ENCODE measurements around the gene GAREM2.
A peak's percentile ranks its signal among the peaks of the same experiment; 100 is the strongest.

Gene GAREM2

DNA sequence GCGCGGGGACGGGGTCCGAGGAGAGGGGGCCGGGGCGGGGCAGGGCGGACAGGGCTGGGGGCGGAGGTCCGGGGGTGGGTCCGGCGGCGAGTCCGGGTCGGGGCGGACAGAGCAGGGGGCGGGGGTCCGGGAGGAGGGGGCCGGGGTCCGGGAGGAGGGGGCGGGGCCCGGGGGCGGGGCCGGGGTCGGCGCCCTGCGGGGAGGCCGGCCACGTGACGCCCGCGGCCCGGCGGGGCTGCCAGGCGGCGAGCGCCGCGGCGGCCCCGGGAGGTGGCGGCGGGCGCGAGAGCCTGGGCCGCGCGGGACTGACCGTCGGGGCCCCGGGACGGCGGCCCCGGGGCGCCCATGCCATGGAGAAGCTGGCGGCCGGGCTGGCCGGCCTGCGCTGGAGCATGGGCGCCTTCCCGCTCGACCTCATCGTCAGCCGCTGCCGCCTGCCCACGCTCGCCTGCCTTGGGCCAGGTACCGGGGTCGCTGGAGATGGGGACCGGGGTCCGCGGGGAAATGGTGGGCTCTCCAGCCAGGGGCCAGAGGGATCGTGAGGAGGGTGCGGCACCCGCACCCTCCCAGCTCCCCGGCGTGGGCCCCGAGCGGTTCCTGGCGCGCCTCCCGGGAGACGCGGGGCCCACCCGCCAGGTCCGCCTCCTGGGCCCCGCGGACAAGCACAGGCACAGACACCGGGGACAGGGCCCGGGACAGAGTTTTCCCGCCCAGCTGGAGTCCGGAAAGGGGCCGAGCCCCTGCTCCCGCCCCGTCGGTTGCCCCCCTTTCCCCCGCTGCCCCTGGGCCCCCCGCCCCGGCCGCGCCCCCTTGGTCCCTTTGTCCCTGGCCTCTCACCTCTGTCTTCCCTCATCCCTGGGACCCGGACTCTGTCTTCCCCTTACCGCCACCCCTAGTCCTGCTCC is at the start of gene GAREM2:
Gene GAREM2 (plus strand): TSS at position 218 of the 905 bp plus-strand sequence. CDS start 133 bp downstream, at position 351.
- DNase-seq (ENCODE audit: low read depth) = no peak
- peak within 1 kb of the TSS; percentile 38 for H3K4me3 ChIP-seq (ENCODE audit: low read length)
- TF ChIP-seq, protein P1, sequence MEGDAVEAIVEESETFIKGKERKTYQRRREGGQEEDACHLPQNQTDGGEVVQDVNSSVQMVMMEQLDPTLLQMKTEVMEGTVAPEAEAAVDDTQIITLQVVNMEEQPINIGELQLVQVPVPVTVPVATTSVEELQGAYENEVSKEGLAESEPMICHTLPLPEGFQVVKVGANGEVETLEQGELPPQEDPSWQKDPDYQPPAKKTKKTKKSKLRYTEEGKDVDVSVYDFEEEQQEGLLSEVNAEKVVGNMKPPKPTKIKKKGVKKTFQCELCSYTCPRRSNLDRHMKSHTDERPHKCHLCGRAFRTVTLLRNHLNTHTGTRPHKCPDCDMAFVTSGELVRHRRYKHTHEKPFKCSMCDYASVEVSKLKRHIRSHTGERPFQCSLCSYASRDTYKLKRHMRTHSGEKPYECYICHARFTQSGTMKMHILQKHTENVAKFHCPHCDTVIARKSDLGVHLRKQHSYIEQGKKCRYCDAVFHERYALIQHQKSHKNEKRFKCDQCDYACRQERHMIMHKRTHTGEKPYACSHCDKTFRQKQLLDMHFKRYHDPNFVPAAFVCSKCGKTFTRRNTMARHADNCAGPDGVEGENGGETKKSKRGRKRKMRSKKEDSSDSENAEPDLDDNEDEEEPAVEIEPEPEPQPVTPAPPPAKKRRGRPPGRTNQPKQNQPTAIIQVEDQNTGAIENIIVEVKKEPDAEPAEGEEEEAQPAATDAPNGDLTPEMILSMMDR (conservative IDR thresholded peaks at IDR 0.05; ENCODE audit: low read depth, low read length) = no peak

DNA sequence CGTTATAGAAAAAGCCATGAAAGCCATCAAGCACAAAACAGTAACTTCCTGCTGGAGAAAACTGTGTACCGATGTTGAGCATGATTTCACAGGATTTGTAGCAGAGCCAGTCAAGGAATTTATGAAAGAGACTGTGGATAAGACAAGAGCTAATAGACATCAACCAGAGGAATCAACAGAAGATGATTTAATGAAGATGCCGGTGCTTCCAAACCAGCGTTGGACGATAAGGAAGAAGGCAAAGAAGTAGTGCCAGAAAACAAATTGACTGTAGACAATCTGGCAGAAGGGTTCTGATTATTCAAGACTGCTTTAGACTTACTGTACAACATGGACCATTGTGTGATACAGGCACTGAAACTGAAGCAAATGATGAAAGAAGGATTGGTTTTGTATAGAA is 49.5 kb upstream of the GAREM2 start:
- no peak for DNase-seq (ENCODE audit: low read depth)
- TF ChIP-seq, protein P1 (conservative IDR thresholded peaks at IDR 0.05; ENCODE audit: low read depth, low read length) = no peak
- H3K4me3 ChIP-seq (ENCODE audit: low read length) = no peak overlapping the region

DNA sequence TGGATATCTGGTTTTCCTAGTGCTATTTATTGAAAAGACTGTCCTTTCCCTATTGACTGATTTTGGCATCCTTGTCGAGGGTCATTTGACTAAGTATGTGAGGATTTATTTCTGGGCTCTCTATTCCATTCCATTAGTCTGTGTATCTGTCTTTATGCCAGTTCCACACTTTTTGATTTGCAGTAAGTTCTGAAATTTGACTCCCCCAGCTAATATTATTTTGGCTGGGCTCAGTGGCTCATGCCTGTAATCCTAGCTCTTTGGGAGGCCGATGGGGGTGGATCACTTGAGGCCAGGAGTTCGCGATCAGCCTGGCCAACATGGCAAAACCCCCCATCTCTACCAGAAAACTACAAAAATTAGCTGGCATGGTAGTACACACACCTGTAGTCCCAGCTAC is 46.8 kb upstream of the GAREM2 start:
- no peak for DNase-seq (ENCODE audit: low read depth)
- TF ChIP-seq, protein P1 (conservative IDR thresholded peaks at IDR 0.05; ENCODE audit: low read depth, low read length) = no peak
- H3K4me3 ChIP-seq (ENCODE audit: low read length) = no peak overlapping the region

DNA sequence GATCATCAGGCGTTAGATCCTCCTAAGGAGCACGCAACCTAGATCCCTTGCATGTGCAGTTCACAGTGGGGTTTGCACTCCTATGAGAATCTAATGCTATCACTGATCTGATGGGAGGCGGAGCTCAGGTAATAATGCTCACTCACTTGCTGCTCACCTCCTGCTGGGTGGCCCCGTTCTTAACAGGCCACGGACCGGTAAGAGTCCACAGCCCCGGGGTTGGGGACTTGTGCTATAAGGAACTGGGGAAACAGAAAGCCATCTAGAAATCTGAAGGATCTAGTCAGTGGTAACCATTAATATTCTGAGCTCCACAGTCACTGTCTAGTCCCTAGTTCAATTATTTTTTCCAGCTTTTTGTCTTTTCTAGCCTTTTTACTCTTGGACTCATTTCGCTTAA is 44.7 kb upstream of the GAREM2 start:
- H3K4me3 ChIP-seq (ENCODE audit: low read length) = no peak overlapping the region
- DNase-seq (ENCODE audit: low read depth) = no peak
- TF ChIP-seq, protein P1 (conservative IDR thresholded peaks at IDR 0.05; ENCODE audit: low read depth, low read length) = no peak

DNA sequence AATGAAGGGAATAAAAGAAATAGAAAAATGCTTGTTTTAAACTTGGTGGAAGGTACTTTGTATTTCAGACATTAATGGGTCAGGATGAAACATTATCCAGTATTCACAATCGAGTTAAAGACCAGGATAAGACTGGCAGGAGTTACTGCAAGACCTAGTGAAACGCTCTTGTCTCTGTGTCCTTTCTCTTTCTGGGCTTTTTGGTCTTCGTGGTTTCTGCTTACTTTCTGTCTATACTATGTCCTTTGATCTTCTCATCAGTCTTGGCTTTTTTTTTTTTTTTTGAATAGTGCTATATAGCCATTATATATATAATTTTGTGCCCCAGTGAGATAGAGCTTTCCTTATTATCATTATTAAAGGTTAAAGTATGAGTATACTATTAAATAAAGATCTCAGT is 42.1 kb upstream of the GAREM2 start:
- H3K4me3 ChIP-seq (ENCODE audit: low read length) = no peak overlapping the region
- no peak for DNase-seq (ENCODE audit: low read depth)
- TF ChIP-seq, protein P1 (conservative IDR thresholded peaks at IDR 0.05; ENCODE audit: low read depth, low read length) = no peak

DNA sequence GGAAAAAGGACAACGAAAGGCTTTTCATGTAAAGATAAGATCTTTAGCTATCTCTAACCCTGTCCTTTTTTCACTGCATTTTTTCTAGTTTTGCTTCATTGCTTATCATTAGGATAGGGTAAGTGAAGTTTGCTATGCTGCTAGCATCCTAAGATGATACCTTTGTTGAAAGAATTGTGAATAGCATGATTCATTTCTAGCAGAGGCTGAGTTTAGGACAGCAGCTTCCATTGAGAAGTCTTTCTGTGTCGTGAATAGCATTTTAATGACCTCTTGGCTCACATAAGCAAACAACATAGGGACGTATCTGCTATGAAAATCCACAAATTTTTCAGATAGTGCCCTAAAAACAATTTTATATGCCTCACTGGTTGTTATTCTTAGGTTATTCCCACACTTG is 36.4 kb upstream of the GAREM2 start:
- no peak for DNase-seq (ENCODE audit: low read depth)
- no peak overlapping the region for H3K4me3 ChIP-seq (ENCODE audit: low read length)
- TF ChIP-seq, protein P1 (conservative IDR thresholded peaks at IDR 0.05; ENCODE audit: low read depth, low read length) = no peak
